BLaER1 (cell line): ENCODE results near the gene KCNB1.

ENCODE experiments used
- H3K27ac ChIP-seq: shearing (Covaris generic); formaldehyde crosslinking; 2 replicates; pipeline ENCODE4 v1.8.1; 2022
- H3K27me3 ChIP-seq: shearing (Covaris generic); formaldehyde crosslinking; 2 replicates; pipeline ENCODE4 v1.8.1; 2022
- H3K36me3 ChIP-seq: shearing (Covaris generic); formaldehyde crosslinking; 2 replicates; pipeline ENCODE4 v1.8.1; 2022
- H3K4me1 ChIP-seq: shearing (Covaris generic); formaldehyde crosslinking; 2 replicates; pipeline ENCODE4 v1.8.1; 2022
- H3K4me2 ChIP-seq: shearing (Covaris generic); formaldehyde crosslinking; 2 replicates; pipeline ENCODE4 v1.8.1; 2022
- H3K4me3 ChIP-seq: shearing (Covaris generic); formaldehyde crosslinking; 2 replicates; pipeline ENCODE4 v1.8.1; 2022
- H3K9ac ChIP-seq: shearing (Covaris generic); formaldehyde crosslinking; 2 replicates; pipeline ENCODE4 v1.8.1; 2022
- H3K9me3 ChIP-seq: shearing (Covaris generic); formaldehyde crosslinking; 2 replicates; pipeline ENCODE4 v1.8.1; 2022
- H4K20me1 ChIP-seq: shearing (Covaris generic); formaldehyde crosslinking; 2 replicates; pipeline ENCODE4 v1.8.1; 2022
- Cebpa-rat ChIP-seq: shearing (Covaris generic); IDR thresholded peaks from 2 replicates; pipeline ENCODE4 v1.8.1; 2022

Gene KCNB1

GRCh38 chr20:49447946-49448809, 34.3 kb downstream of the KCNB1 start:
- Histone ChIP-seq H3K27ac (no peak overlapping the region), H3K9ac (no peak overlapping the region), H3K4me2 (no peak overlapping the region), H3K27me3 (no peaks in the 10 kb centered on the region), H3K9me3 (no peaks in the 10 kb centered on the region), H3K4me3 (no peak overlapping the region), H4K20me1 (no peaks in the 10 kb centered on the region), H3K36me3 (no peaks in the 10 kb centered on the region), H3K4me1 (no peaks in the 10 kb centered on the region)
- no peak for TF ChIP-seq Cebpa-rat

GRCh38 chr20:49447364-49447763, 35.1 kb downstream of the KCNB1 start:
- no peaks in the 10 kb centered on the region for H3K36me3 ChIP-seq
- H3K4me1 ChIP-seq, result no peaks in the 10 kb centered on the region
- TF ChIP-seq Cebpa-rat, result no peak

GRCh38 chr20:49446808-49447207, 35.7 kb downstream of the KCNB1 start:
- no peaks in the 10 kb centered on the region for H3K27me3 ChIP-seq
- H3K9ac ChIP-seq, result no peak overlapping the region
- H3K9me3 ChIP-seq, result no peaks in the 10 kb centered on the region
- H3K36me3 ChIP-seq, result no peaks in the 10 kb centered on the region
- no peak overlapping the region for H3K4me3 ChIP-seq
- no peaks in the 10 kb centered on the region for H3K4me1 ChIP-seq
- no peaks in the 10 kb centered on the region for H4K20me1 ChIP-seq
- TF ChIP-seq Cebpa-rat, result no peak
- H3K27ac ChIP-seq, result no peak overlapping the region
- H3K4me2 ChIP-seq, result no peak overlapping the region

More at GRCh38 chr20:49447364-49447763, 35.1 kb downstream of the KCNB1 start:
- Histone ChIP-seq H3K4me3 (no peak overlapping the region), H4K20me1 (no peaks in the 10 kb centered on the region), H3K27me3 (no peaks in the 10 kb centered on the region), H3K9ac (no peak overlapping the region), H3K9me3 (no peaks in the 10 kb centered on the region), H3K27ac (no peak overlapping the region), H3K4me2 (no peak overlapping the region)

- H3K36me3 ChIP-seq, result no peaks in the 10 kb centered on the region
- H3K4me3 ChIP-seq, result no peak overlapping the region
- H3K9me3 ChIP-seq, result no peaks in the 10 kb centered on the region
- no peaks in the 10 kb centered on the region for H3K27me3 ChIP-seq
- H4K20me1 ChIP-seq, result no peaks in the 10 kb centered on the region
- TF ChIP-seq Cebpa-rat, result no peak
- no peaks in the 10 kb centered on the region for H3K4me1 ChIP-seq
- no peak overlapping the region for H3K9ac ChIP-seq
- H3K4me2 ChIP-seq, result no peak overlapping the region
- H3K27ac ChIP-seq, result no peak overlapping the region
These were observed 36.4 kb downstream of the KCNB1 start for GRCh38 chr20:49446080-49446479.

- no peak for TF ChIP-seq Cebpa-rat
- H3K27me3 ChIP-seq, result no peaks in the 10 kb centered on the region
- no peaks in the 10 kb centered on the region for H4K20me1 ChIP-seq
- H3K36me3 ChIP-seq, result no peaks in the 10 kb centered on the region
- H3K9me3 ChIP-seq, result no peaks in the 10 kb centered on the region
- no peaks in the 10 kb centered on the region for H3K4me1 ChIP-seq
- H3K27ac ChIP-seq, result no peak overlapping the region
- no peak overlapping the region for H3K9ac ChIP-seq
- H3K4me2 ChIP-seq, result no peak overlapping the region
- H3K4me3 ChIP-seq, result no peak overlapping the region
These were observed 37.3 kb downstream of the KCNB1 start for GRCh38 chr20:49445176-49445575.

- no peak overlapping the region for H3K4me3 ChIP-seq
- H3K27me3 ChIP-seq, result no peaks in the 10 kb centered on the region
- no peak overlapping the region for H3K4me2 ChIP-seq
- no peak overlapping the region for H3K9ac ChIP-seq
- H4K20me1 ChIP-seq, result no peaks in the 10 kb centered on the region
- H3K36me3 ChIP-seq, result no peaks in the 10 kb centered on the region
- TF ChIP-seq Cebpa-rat, result no peak
- H3K9me3 ChIP-seq, result no peaks in the 10 kb centered on the region
- no peaks in the 10 kb centered on the region for H3K4me1 ChIP-seq
- no peak overlapping the region for H3K27ac ChIP-seq
These were observed 37.9 kb downstream of the KCNB1 start for GRCh38 chr20:49444553-49444990.

GRCh38 chr20:49437057-49437456, 45.4 kb downstream of the KCNB1 start:
- Histone ChIP-seq H3K4me3 (no peak overlapping the region), H3K4me2 (no peak overlapping the region), H3K36me3 (no peaks in the 10 kb centered on the region), H3K9me3 (no peaks in the 10 kb centered on the region), H3K9ac (no peak overlapping the region), H3K27me3 (no peaks in the 10 kb centered on the region), H3K27ac (no peak overlapping the region), H3K4me1 (no peaks in the 10 kb centered on the region), H4K20me1 (no peaks in the 10 kb centered on the region)
- TF ChIP-seq Cebpa-rat, result no peak

GRCh38 chr20:49435639-49436038, 46.8 kb downstream of the KCNB1 start:
- TF ChIP-seq Cebpa-rat, result no peak
- Histone ChIP-seq H3K4me2 (no peak overlapping the region), H3K9ac (no peak overlapping the region), H3K9me3 (no peaks in the 10 kb centered on the region), H4K20me1 (no peaks in the 10 kb centered on the region), H3K27ac (no peak overlapping the region), H3K4me3 (no peak overlapping the region), H3K36me3 (no peaks in the 10 kb centered on the region), H3K4me1 (no peaks in the 10 kb centered on the region), H3K27me3 (no peaks in the 10 kb centered on the region)

GRCh38 chr20:49433333-49433732, 49.1 kb downstream of the KCNB1 start:
- no peak overlapping the region for H3K4me3 ChIP-seq
- H3K36me3 ChIP-seq, result no peaks in the 10 kb centered on the region
- H3K4me1 ChIP-seq, result no peaks in the 10 kb centered on the region
- no peaks in the 10 kb centered on the region for H4K20me1 ChIP-seq
- no peaks in the 10 kb centered on the region for H3K27me3 ChIP-seq
- H3K9me3 ChIP-seq, result no peaks in the 10 kb centered on the region
- no peak overlapping the region for H3K9ac ChIP-seq
- H3K4me2 ChIP-seq, result no peak overlapping the region
- H3K27ac ChIP-seq, result no peak overlapping the region
- TF ChIP-seq Cebpa-rat, result no peak

GRCh38 chr20:49432550-49432949, 49.9 kb downstream of the KCNB1 start:
- Histone ChIP-seq H3K36me3 (no peaks in the 10 kb centered on the region), H3K4me3 (no peak overlapping the region), H3K27ac (no peak overlapping the region), H3K4me2 (no peak overlapping the region), H3K9me3 (no peaks in the 10 kb centered on the region), H3K9ac (no peak overlapping the region), H3K27me3 (no peaks in the 10 kb centered on the region), H4K20me1 (no peaks in the 10 kb centered on the region), H3K4me1 (peaks cover 5% of the 10 kb centered on the region)
- no peak for TF ChIP-seq Cebpa-rat
